Measurements from ENCODE around the gene LINC00305.

DNA sequence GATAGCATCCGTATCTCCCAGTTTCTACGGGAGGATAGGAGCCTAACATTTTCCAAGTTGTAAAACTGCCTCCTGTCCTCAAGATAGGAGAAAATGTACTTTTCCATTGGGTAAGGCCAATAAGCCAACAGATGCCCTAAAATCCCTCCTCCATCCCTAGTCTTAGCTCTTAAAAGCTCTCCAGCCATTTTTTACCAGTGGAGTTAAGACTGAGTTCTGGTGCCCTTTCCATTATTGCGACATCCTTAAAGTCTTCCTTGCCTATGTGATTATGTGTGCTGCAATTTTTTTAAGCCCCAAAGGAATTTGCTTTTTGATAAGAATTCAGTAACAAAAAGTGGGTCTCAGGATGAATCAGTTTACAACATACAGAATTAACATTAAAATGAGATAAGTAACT is 33.0 kb downstream of the LINC00305 start:
- TF ChIP-seq POLR2AphosphoS5 (IDR thresholded peaks at IDR 0.05), result no peak
- TF ChIP-seq CTCF (IDR thresholded peaks at IDR 0.05), result no peak

Data from breast epithelium (tissue), 3 donors.